Sigmoid colon (tissue), 4 donors: ENCODE results near the gene MEI1.

Experiments
- CTCF ChIP-seq, 4 experiments: fragments of 450-650 bp in 3 of 4; fragments of 200-600 bp in 1 of 4; IDR thresholded peaks; one replicate each; pipeline ENCODE4 v1.5.1; 2016 to 2019; ENCODE audit warnings: antibody characterized with exemption in 4 of 4, mild to moderate bottlenecking in 3 of 4, moderate library complexity in 2 of 4
- EP300 ChIP-seq, 4 donors: sonication (generic); formaldehyde crosslinking; IDR thresholded peaks; one replicate each; pipeline ENCODE4 v1.6.1; 2017; ENCODE audit warnings: antibody characterized with exemption in 4 of 4
- POLR2A ChIP-seq, 2 donors: fragments of 450-650 bp; IDR thresholded peaks; one replicate each; pipeline ENCODE4 v1.6.1; 2016; ENCODE audit warnings: antibody characterized with exemption in 2 of 2, mild to moderate bottlenecking in 2 of 2, moderate library complexity in 2 of 2
- POLR2AphosphoS5 ChIP-seq, 4 donors: sonication (generic); formaldehyde crosslinking; IDR thresholded peaks; one replicate each; pipeline ENCODE4 v1.6.1; 2017; ENCODE audit warnings: antibody characterized with exemption in 4 of 4

GRCh38 chr22:41798736-41799135, 99.4 kb downstream of the MEI1 start:
- TF ChIP-seq CTCF (IDR thresholded peaks at IDR 0.05), result no peak
- TF ChIP-seq EP300 (IDR thresholded peaks at IDR 0.05), result no peak
- no peak for TF ChIP-seq POLR2AphosphoS5 (IDR thresholded peaks at IDR 0.05)
- TF ChIP-seq POLR2A (IDR thresholded peaks at IDR 0.05), result no peak
